GDM1 (cell line): ENCODE data around the gene CILP.
A peak's percentile ranks its signal among the peaks of the same experiment; 100 is the strongest.
"Not testable (repeated sequence)": the region's sequence is repeated elsewhere in the genome, so short reads cannot be mapped to it uniquely, and the experiment has no call there.

Experiments
- DNase-seq: peaks from one replicate; lab custom pipeline; 2025; lab: John Stamatoyannopoulos, UW

Gene CILP

GRCh38 chr15:65195548-65195923 lies 15.7 kb downstream of the CILP start:
- no peak for DNase-seq

DNA sequence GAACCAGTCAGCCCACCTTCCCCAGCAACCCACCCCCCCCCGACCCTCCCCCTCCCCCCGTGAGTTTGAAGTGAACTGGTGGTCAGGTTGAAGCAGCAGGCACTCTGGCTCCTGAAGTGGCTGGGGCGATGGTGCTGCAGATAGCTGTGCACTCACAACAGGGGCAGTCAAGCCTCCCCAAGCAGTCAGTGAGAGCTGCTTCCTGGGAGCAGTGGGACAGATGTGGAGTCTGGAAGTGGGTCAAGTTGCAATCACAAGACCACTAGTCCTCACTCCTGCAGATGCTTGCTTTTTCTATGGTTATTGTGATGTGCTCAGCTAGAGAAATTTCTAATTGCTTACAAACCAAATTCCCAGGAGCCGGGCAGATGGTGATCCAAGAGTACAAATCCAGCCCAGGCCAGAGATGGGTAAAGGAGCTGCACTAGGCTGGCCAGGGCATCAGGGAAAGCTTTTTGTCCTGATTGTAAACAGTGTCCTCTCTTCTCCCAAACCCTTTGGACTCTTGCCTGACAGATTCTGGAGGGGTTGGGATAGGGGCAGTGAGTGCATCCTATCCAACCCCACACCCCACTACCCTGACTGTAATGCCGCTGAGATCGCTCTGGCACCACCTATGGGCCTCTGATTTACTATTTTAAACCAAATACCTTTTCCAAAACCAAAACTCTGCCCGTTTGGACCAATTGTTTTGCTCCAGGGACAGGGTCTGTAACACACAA lies 16.3 kb downstream of the CILP start:
- DNase-seq: no peak

DNA sequence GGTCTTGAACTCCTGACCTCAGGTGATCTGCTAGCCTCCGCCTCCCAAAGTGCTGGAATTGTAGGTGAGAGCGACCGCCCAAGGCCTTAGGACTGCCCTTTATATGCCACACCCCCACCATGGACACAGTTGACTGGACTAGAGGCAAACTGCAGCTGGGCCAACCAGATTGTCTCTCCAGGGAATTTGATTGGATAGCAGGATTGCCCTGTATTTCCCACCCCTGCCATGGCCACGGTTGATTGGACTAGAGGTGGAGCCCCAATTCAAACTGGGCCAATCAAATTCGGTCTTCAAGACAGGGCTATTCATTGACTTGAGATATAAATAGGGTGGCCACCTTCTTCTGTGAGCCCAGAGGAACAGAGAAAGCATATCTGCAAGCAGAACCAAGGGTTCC lies 19.3 kb downstream of the CILP start:
- DNase-seq: no peak

GRCh38 chr15:65189102-65189740 lies 22.1 kb downstream of the CILP start:
- DNase-seq: peak; percentile 40

- DNase-seq: not testable (repeated sequence)
Measured at GRCh38 chr15:65188472-65188871, 22.8 kb downstream of the CILP start.

DNA sequence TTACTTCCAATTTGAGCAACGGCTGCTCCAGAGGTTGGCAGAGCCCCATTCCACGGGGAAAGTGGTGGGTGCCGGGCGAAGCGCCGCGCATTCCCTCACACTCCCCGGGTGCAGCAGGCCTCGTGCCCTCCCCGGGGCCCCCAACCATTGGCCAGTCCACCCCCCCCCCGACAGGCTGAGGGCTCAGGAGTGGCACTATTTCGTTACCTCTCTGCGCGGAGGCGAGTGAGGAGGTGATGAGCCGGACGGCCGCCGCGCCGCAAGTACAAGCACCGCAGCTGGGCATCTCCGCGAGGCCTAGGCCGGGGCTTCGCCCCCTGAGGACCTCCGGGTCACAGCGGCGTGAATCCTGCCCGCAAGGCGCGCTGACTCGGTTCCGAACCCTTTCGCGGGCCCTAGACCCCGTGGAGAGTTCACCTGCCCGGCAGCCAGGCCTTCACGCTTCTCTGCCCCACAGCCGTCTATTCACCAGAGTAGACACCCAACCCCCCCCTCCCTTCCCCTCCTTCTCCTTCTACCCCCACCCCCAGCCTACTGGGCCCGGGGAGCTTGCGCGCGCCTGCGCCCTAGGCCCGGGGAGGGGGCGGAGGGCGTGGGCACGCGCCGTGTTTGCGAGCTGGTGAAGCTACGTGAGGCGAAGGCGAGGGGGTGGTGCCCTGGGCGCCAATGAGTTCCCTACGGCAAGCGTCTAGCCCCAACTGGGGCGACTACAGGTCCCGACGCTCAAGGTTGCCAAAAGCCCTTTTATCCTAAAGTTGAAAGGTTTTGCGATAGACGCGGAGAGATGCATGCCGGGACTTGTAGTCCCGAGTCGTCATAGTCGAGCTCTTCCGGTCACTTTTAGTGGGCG lies 26.2 kb downstream of the CILP start, which contains the start of gene CLPX:
Gene CLPX, minus strand, starts transcription at position 475 of the 850 bp plus-strand sequence. Its CDS starts 189 bp downstream, at position 286.
- peak; percentile 92 for DNase-seq

GRCh38 chr15:65184305-65184867 lies 26.9 kb downstream of the CILP start:
- no peak for DNase-seq

- DNase-seq: no peak
Measured at GRCh38 chr15:65183865-65184159, 27.5 kb downstream of the CILP start.

- no peak for DNase-seq
Measured at GRCh38 chr15:65182538-65182937, 28.7 kb downstream of the CILP start.

DNA sequence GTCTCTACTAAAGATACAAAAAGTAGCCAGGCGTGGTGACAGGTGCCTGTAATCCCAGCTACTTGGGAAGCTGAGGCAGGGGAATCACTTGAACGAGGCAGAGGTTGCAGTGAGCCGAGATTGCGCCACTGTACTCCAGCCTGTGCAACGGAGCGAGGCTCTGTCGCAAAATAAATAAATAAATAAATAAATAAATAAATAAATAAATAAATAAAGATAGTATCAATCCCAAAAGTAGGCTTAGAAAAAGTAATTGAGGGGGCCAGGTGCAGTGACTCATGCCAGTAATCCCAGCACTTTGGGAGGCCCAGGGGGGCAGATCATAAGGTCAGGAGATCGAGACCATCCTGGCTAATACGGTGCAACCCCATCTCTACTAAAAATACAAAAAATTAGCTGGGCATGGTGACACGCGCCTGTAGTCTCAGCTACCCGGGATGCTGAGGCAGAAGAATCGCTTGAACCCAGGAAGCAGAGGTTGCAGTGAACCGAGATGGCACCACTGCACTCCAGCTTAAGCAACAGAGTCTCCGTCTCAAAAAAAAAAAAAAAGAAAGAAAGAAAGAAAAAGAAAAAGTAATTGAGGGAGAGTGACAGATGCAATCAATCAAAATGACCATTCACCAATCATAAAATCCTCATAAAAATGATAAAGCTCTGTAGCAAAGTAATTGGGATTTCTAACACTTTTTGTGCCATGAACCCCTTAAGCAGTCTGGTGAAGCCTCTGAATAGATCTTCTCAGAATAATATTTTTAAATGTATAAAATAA lies 29.5 kb downstream of the CILP start:
- not testable (repeated sequence) for DNase-seq

DNA sequence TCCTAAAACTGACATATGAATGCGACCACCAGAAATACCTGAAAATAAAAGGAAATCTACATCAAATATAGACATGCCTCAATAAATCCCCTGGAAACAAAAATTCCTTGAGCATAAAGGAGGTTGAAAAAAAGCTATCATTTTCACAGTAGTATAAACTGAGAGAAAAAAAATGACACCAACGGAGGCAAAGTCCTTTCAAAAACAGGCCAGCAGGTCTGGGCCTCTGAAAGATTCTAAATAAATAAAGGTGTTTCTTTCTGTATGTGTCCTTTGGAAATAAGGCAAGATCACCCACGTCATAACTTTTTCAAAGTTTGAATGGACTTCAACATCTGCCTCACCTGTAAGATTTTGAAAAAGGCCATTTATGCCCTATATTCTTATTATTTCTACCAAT lies 31.1 kb downstream of the CILP start:
- no peak for DNase-seq

DNA sequence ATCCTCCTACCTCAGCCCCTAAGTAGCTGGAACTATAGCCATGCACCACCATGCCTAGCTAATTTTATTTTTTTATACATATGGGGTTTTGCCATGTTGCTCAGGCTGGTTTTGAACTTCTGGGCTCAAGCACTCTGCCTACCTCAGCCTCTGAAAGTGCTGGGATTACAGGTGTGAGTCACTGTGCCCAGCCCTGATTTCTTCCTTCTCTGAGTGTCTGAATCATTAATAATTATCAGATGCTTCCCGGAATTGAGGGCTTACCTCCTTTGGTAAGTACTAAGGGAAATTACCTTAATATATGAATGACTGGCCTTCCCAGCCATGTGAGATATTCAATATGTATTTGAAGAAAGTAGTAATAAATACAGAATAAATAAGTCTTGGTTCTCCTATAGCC lies 33.4 kb downstream of the CILP start:
- DNase-seq: no peak

GRCh38 chr15:65176056-65176455 lies 35.2 kb downstream of the CILP start:
- DNase-seq: no peak

GRCh38 chr15:65175511-65175910 lies 35.8 kb downstream of the CILP start:
- no peak for DNase-seq

DNA sequence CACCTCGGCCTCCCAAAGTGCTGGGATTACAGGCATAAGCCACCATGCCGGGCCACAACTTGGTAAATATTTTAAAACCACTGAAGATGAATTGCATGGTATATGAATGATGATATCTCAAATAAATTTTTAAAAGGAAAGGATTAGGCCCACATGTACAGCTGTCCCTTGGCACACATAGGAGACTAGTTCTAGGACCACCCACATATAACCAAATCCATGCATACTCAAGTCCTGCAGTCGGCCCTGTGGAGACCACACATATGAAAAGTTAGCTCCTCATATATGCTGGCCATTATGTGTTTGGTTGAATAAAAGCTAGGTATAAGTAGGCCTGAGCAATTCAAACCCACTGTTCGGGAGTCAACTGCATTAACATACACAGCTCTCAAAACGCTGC lies 36.8 kb downstream of the CILP start:
- no peak for DNase-seq

- DNase-seq: no peak
Measured at GRCh38 chr15:65172531-65172930, 38.7 kb downstream of the CILP start.

GRCh38 chr15:65171428-65171827 lies 39.8 kb downstream of the CILP start:
- no peak for DNase-seq

DNA sequence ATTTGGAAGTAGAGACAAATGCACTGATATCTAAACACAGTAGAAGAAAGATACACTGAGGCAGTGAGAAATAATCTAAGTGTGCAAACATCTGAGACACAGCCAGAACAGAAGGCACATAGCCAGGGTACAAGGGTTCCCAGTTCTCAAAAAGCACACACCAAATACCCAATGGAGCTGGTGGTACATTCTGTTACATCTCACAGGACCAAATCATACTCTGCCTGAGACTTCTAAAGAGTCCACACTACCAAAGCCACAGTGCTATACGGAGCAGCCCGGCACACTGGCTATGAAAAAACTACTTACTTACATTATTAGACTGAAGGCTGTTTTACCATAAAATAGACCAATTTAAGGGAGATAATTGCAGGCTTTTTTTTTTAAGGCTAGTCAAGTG lies 45.4 kb downstream of the CILP start:
- DNase-seq: no peak

GRCh38 chr15:65164139-65164538 lies 47.1 kb downstream of the CILP start:
- no peak for DNase-seq

DNA sequence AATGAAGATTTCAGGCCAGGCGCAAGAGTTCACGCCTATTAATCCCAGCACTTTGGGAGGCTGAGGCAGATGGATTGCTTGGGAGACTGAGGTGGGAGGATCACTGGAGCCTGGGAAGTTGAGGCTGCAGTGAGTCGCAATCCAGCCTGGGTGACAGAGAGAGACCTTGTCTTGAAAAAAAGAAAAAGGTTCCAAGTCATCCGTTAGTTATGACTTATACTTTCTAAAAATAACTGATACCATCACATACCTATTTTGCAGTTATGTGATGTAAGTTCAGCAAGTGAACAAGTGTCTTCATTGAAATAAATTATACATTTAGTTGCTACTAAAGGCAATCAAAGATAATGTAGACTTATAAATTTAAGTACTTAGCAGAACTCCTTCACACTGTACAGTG lies 48.2 kb downstream of the CILP start:
- DNase-seq: no peak

DNA sequence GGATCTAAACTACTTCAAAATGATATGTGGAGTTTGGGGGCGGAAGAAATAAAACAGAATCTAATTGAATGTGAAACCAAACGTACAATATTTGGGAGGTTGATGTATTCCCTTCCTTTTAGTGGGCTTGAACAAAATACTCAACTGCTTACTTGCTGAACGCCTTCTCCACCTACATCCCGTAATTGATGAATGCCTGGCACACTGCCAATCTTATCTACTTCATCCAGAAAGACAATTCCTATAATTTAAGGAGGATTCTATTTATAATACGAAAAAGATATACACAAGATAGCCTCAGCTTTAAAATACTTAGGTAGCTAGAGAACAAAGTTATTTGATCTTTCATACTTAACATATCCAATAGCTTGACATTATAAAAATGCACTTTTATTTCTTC lies 54.6 kb downstream of the CILP start:
- DNase-seq: no peak

DNA sequence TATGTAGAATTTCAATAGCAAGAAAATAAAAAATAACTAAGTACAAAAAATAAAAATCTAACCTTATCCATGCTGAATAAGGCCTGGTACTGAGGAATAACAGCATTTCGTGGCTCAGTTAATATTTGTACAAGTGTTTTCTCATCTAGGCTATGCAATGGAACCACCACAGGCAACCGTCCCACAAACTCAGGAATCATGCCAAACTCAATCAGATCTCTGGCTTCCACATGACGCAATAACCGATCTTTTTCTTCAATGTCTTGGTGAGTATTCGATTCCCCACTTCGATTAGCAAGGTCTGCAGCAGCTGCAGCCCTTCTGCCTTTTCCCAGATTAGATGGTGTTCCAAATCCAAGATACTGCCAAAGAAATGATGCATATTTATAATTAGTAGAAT lies 56.6 kb downstream of the CILP start:
- DNase-seq: no peak
